ENCODE data around the gene INKA2.

The INKA2 gene

DNA sequence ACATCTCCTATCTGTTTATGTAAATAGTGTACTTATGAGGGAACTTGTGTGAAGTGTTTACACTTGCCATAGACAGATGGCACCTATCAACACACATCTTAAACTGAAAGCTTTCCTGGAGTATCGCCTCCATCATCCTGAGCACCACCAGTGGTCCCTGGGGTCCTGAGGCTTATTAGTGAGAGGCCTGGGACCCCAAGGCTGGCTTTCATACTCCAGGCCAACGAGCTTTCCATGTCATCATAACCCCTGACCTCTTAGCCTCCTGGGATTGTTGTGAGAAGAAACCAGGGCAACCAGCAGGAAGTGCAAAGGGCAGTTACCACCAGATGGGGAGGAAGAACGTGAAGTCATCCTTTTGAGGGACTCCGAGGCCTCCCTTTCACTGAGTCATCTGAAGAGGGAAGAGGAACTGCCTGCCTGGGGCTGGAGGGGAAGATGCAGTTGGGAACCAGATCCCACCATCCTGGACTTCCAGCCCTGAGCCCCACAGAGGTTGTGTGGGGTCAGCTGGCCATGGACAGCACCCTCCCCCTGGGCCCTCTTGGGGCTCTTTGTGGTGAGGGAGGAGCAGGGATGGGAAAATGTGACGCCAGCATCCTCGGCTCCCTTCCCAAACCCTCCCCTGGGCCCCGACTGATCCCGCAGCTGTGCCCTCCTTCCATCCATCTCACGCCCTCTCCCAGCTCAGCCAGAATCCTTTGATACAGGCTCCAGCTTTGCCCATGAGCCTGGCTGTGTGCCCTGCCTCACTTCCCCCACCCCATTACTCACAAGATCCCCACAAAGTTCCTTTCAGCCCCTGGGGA, 5.8 kb downstream of the INKA2 start:
- no peak for DNase-seq (ENCODE audit: low read depth in 3 of 3)

DNA sequence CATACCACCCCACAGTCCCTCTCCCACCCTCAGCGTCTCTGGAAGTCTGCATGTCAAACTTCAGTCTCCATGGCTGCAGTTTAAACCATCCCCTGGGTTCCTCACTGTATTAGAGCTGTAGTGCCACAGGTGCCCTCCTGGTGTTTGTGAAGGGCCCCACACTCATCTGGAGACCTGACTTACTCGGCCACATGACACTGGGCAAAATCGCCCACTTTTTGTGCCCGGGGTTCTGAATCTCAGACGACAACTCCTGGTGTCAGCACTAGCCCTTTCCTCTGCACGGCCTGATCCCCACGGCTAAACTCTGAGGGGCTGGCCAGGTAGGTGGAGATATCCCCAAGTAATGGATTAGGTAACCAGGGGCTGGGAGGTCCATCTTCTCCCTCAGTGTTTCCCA, 6.5 kb downstream of the INKA2 start:
- no peak for DNase-seq (ENCODE audit: low read depth in 3 of 3)

DNA sequence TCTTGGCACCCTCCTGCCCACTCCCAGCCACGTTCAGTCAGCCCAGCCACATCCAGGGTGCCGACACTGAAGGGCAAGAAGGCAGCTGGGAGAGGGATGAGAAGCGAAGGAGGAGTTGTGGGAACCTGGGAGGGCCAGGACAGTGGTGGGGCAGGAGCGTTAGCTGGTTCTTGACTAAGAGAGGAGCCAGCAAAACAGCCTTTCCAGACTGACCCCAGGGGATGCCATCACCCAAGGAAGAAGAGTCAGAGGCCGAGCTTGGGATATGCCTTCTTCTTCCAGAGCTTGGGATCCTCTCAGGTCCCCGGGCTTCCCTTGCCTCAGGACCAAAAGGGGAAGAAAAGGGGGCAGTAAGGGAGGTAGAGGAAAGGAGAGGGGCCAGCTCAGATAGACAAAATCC, 7.2 kb downstream of the INKA2 start:
- no peak for DNase-seq (ENCODE audit: low read depth in 3 of 3)

DNA sequence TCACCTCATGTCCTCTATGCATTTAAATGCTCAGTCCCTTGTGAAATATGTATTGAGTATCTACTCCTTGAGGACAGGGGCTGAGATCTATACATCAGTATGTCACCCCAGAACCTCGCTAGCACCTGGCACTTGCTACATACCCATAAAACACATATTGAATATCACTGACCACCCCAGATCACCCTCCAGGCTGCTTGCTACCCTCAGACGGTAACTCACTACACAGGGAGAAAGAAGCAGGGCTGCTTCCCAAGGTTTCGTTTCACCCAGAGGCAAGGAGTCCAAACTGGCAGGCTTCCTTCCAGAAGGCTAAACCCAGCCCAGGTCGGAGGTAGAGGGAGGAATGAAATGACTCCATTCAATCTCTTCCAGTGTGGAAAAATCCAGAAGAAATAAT, 8.5 kb downstream of the INKA2 start:
- no peak for DNase-seq (ENCODE audit: low read depth in 3 of 3)

DNA sequence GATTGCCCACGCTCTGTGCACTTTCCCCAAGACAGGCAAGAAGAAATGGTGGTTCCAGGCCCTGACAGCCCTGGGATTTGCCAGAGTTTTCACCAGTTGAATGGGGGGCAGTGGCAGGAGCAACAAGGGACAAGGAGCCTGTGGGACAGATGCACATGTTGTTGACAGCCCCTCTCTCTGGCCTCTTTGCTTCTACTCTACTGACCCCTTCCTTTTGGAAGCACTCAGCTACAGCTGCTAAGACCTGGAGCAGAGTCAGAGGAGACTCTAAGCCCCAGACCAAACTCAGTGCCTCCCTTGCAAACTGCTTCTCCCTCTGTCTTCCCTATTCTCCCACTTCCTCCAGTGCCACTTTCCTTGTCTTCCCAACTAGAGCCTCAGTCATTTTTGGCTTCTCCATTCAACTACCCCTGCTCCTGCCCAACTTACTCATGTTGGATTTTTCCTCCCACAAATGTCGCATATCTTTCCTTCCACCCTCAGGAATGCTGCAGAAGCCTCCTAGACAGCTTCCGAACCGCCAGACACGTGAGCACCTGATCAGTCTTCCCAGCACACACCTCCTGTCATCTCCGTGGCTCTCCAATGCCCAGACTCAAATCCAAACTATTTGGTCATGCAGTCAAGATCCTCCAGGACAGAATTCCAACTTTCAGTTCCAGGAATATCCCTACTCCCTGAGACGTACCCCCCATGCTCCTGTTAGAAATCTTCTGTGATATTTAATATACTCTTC, 9.1 kb downstream of the INKA2 start:
- DNase-seq (ENCODE audit: low read depth in 3 of 3) = no peak

DNA sequence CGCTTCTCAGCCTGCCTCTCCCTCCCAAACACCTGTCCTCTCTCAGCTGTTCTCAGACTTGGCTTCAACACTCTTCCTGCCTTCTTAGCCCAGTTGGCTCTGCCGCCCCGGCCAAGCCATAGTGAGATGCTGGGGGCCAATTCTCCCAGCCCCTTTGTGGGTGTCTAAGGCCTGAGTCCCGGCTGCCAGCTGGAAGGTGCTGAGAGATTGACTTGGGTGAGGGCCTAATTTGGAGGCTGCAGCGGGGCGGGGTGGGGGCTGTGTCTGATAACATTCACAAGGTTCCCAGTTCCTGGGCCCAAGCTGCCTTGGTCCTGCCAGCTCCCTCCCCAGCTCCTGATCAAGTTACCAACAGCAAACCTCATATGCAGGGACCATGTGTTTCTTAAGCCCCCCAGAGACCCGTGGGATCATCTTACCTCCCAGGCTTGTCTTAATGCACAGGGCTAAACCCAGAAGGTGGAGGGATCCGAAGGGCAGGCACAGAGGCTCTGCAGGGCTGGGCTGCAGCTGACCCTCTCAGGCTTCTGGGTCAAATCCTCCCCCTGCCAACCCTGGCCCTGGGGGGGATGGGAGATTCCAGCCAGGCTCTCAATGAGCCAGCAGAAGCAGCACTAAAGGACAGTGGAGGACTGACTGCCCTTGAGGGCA, 9.8 kb downstream of the INKA2 start:
- DNase-seq (ENCODE audit: low read depth in 3 of 3) = no peak

DNA sequence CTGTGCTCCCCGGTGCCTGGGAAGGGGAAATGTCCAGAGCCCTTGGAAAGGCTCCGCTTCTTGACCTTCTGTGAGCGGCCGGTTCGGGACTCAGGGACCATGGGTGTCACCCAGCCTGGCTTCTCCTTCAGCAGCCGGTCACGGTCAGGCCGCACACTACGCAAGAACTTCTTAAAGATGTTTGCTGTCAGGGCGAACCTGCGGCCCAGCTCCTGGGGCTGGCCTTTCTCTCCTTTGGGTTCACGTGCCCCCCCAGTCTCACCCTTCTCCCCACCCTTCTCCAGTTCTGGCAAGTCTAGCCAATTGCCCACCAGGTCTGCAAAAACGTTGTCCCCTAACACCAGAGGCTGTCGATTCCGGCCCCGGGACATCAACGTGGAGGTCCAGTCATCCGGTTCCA, 12.1 kb downstream of the INKA2 start:
- DNase-seq (ENCODE audit: low read depth in 3 of 3) = no peak

DNA sequence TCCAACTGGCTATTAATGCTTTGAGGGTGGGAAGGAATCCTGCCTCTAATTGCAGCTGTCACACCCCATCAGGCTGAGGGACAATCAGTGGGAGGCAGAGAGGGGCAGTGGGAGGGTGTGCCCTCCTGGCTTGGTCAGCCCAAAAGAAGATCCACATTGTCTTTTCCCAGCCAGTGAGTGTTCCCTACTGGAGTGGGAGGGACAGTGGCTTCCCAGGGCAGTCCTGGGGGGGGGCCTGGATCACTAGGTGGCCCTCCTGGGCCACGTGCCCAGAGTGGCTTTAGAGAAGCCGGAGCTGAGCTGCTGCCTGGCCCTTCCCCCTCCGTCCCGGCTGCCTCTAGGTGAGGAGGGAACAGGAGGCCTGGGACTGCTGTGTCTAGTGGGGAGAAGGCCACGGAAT, 14.0 kb downstream of the INKA2 start:
- DNase-seq (ENCODE audit: low read depth in 3 of 3) = no peak

DNA sequence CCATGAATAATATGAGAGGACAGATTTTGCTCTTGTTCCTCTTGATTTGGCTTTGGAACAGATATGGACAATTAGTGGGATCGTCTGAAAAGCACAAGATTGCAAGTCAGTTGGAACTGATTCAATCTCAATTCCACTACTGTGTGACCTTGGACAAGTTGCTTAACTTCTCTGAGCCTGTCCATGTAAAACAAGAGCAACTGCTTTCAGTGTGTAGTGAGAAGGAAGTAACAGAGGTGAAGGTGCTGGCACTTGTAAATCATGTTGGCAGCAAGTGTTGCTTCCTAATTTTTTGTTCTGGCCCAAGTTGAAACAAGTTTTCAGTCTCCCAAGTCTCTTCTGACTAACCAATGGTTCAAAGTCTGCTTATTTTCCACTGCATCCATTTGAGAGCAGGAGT, 15.3 kb downstream of the INKA2 start:
- DNase-seq (ENCODE audit: low read depth in 3 of 3) = no peak

DNA sequence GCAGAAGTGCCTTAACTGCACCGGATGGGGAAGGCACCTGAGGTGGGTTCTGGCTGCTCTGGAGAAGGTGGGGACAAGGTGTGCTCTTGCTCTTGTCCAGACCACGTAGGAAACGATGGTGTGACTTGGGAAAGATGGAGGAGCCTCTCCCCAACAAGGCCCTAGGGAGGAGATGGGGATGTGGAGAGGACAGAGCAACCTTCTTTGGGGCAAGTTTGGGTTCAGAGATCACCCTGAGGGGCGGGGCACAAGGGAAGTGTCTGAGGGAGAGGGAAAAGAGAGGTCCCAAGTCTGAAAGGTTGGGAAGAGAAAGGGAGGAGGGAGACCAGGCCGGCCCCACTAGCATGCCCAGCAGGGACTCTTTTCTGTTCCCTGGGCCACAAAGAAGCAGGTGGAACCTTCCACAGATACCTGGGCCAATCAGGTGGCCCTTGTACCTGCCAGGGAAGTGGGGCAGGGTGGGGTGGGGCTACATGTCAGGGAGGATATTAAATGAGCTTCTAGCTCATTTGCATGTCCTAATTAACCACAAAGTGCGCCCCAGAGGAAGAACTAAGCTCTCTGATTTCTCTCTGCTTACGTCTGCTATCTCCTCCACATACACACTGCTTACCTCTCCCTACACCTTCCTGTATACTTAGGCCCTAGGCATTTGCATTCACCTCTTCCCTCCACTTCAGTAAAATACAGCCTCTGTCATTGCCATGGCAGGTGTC, 15.9 kb downstream of the INKA2 start:
- no peak for DNase-seq (ENCODE audit: low read depth in 3 of 3)

DNA sequence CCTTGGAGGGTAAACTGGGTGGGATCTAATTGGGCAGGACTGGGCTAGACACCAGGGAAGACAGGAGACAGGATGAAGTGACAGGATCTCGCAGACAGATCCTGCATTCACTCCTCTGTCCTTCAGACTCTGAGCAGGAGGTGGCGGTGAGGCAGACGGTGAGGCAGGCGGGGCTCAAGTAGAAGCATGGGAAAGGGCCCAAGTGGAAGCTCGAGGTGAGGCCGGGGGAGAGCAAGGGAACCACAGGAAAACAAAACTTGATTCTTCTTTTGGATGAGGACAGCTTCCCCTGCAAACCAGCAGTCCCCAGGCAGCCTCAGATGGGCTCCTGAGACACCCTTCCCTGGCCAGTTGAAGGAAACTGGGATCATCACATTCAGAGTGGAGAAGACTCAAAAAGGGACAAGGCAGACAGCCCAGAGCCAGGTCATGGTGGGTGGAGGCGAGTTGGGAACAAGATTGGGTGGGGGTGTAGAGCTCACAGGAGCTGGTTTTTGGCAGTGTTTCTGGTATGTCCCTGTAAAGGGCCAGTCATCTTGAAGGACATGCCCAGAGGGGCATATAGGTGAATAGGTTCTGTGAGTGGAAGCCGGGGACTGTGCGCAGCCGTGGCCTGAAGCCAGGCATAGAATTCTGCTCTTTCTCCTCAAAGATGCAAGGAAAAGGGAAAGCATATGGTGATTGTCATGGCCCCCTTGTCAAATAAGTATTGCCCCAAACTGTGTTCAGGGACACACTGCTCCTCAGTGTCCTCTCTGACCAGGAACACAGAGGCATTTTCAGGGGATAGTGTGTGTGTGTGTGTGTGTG, 18.0 kb downstream of the INKA2 start:
- DNase-seq (ENCODE audit: low read depth in 3 of 3) = no peak

DNA sequence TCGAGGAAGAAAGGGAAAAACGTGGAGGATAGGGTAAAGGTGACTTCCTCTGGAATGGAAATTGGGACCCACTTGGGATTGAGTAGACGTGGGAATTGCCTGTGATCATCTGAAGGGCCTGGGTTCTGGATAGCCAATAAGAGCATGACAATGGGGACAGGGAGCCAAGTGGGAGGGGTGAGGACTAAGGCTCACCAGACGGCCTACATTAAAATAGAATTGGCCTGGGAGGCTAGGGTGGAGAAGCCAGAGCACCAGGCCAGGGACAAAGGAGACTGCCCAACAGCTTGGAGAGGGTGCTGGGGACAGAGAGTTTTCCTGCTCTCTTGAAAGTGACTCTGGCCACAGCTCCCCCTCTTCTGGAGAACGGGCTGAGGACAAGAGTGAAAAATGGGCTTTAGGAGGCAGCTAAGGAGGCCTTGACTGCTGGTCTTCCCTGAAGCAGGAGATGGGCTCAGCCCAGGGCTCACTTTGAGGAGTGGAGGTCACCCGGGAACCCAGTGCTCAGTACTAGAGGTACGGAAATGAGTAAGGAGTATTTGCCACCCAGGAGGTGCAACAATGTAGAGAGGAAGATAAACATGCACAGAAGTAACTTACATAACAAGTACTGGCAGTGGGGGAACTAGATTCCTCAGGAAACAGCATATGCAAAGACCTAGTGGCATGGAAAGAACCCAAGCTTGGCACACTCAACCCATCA, 18.8 kb downstream of the INKA2 start:
- no peak for DNase-seq (ENCODE audit: low read depth in 3 of 3)

DNA sequence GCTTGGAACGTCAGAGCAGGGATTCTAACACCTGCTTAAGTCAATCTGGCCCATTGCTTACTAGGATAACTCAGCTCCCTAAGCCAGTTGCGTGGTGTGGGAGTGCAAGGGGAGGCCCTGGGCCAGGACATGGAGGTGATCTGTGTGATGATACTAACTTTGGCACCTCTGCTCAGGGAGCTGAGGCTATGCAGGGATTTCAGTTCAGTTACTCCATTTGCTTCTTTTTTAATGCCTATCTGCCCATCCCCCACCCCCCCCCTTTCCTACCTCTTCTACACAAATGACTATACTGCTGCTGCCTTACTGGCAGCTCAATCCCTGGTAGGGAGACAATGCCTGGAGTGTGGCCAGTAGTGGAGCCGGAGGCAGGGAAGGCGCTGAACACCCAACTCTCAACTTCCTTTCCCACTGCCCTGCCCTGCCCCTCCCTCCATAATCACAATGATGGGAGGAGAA, 19.5 kb downstream of the INKA2 start:
- DNase-seq (ENCODE audit: low read depth in 3 of 3) = no peak

DNA sequence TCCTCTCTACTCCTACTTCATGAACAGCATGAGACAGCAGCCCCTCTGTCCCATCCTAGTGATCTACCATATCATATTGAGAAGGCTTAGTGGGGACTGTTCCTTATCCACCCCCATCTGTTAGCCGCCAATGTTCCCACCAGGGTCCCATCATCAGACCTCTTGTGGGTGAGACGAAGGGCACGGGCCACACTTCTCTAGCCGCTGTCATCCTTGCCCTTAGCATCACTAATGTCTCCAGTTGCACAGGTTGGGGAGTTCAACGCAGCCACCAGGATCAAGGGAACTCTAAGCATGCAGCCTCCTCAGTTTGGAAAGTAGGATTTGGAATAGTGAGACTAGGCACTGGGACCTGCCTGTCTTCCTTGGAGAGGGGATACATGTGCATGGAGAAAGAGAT, 20.1 kb downstream of the INKA2 start:
- DNase-seq (ENCODE audit: low read depth in 3 of 3) = no peak

DNA sequence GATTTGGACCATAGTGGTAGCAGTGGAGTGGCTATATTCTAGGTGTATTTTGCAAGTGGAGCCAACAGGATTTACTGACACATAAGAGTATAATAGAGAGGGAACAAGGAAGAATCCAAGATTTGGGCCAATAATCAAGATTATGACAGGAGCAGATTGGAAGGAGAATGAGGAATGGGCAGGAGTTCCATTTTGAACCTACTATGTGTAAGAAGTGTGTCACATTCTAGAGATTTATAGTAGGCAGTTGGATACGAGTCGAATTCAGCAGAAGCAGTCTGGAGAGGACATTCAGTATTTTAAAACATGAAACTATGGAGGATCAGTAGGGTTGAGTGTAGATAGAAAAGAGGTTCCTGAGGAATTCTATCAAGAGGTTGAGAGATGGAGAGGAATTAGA, 21.7 kb downstream of the INKA2 start:
- no peak for DNase-seq (ENCODE audit: low read depth in 3 of 3)

DNA sequence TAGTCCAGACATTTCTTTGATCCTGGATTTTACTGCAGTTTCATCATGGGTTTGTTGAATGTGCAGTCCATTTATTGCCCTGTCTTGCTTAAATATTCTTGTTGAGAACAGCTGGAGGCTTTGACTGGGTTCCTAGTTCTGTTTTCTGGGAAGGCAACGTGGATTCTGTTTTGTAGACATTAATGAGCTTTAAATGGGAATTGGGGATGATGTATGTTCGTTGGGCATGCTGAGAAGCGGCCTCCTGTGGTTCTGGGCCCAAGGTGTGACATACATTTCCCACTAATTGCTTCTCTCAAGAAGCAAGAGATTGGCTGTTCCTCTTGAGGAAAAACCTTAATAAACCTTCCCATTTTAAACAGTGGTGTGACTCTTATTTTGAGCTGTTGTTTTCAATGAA, 22.9 kb downstream of the INKA2 start:
- DNase-seq (ENCODE audit: low read depth in 3 of 3) = no peak

DNA sequence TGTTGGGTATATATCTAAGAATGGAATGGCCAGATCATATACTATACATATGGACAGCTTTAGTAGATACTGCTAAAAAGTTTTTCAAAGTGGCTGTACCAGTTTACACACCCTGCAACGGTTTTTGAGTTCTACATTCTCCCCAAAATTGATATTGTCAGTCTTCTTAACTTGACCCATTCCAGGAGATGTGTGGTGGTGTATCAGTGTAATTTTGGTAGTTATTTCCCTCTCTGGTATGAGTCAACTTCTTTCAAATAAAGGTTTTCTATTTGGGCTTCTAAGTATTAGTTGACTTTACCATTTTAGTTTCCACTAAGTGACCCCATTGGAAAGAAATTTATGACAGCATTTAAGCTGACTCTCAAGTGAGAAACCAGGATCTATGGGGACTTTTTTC, 29.2 kb downstream of the INKA2 start:
- DNase-seq (ENCODE audit: low read depth in 3 of 3) = no peak

DNA sequence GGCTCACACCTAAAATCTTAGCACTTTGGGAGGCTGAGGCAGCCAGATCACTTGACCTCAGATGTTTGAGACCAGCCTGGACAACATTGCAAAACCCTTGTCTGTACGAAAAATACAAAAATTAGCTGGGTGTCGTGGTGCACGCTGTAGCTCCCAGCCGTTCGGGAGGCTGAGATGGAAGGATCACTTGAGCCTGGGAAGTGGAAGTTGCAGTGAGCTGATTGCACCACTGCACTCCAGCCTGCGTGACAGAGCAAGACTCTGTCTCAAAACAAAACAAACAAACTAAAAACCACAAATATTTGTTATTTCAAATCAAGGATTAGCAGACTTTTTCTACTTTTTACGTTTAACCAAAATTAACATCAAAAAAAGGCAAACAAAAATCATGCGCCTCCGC, 31.3 kb downstream of the INKA2 start:
- DNase-seq (ENCODE audit: low read depth in 3 of 3) = no peak

DNA sequence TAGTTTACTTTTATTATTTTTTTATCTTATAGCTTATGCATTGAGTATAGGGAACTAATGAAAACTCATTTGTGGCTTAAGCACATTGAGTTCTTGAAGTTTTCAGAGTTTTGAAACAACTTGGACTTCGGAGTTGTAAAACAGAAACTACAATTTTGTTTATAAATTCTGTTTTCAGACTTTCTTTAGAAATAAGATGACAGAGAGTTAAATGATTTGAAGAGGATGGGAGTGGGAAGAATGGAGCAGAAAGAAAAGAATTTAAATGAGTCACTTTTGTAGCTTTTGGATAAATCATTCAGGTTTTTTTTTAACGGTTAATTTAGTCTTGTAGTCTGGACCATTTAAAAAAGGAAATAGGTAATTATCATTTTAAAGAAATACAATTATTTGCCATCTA, 32.3 kb downstream of the INKA2 start:
- no peak for DNase-seq (ENCODE audit: low read depth in 3 of 3)

DNA sequence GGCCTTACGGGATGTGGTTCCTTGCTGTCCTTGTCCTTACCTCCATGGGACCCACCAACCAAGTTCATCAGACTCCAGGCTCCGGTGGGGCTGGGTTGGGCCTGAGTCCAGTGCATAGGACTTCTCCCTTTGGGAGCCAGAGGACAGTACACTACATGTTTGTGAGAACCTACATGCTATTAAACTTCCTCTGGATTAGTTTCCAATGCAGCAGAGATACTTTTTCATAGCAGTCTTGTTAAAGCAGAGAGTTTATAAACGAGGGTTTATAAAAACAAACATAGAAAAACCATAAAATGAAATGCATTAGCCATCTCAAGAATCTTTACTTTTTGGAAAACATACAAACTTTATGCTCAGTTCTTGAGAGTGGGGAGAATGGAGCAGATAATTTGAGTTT, 33.4 kb downstream of the INKA2 start:
- DNase-seq (ENCODE audit: low read depth in 3 of 3) = no peak

DNA sequence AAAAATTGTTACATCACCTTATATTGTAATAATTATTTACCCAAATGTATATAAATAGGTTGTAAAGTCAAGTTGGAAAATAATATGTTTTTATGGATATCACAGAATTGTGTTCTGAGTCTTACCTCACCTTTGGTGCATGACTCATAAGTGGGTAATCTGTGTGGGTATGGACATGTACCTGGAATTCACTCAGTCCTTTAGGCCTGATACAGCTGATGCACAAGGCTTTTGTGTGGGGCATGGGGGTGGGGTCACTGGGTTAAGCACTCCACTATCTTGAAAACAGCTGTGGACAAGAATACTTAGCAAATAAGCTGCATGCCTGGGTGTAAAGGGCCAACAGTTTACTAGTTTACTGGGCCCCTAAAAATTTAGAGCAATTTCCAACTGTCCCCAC, 34.4 kb downstream of the INKA2 start:
- DNase-seq (ENCODE audit: low read depth in 3 of 3) = no peak

All from stimulated activated CD4-positive, alpha-beta T cell treated with anti-CD3 and anti-CD28 coated beads, TNF-alpha, amount 100 ng/mL, for 24 hours (primary cell).